ENCODE measurements around the gene ROPN1L.
"Not testable (repeated sequence)": the region's sequence is repeated elsewhere in the genome, so short reads cannot be mapped to it uniquely, and the experiment has no call there.

- not testable (repeated sequence) for TF ChIP-seq CTCF, POLR2A (IDR thresholded peaks at IDR 0.05)
Observed at GRCh38 chr5:10494497-10494896, 52.8 kb downstream of the ROPN1L start.
